WTC11 (cell line): Measurements from ENCODE around the gene PATL2. TPM values are rescaled to one million over a fixed set of nuclear protein-coding genes. Genes with fewer than 3 reads are reported as not detected.

Experiments
- ATAC-seq: fragments of 200-7000 bp; cut with Tn5 transposase; 2 replicates; pipeline ENCODE4 v1.10.0; 2021; ENCODE audit warnings: mild to moderate bottlenecking, moderate library complexity
- CTCF ChIA-PET: fragments of 300-600 bp; sonication (Branson Sonifier 250); formaldehyde crosslinking; loops from one replicate; lab custom pipeline; 2021; ENCODE audit warnings: antibody characterized with exemption; lab: Charles Lee
- POLR2A ChIA-PET: fragments of 350-600 bp; sonication (Branson Sonifier 250); formaldehyde crosslinking; loops from one replicate; lab custom pipeline; 2021; ENCODE audit warnings: antibody characterized with exemption; lab: Charles Lee
- DNase-seq: peaks from one replicate; pipeline ENCODE4 v3.0.0; 2021; ENCODE audit warnings: low spot score
- H3K27ac Mint-ChIP-seq: 2 replicates; pipeline ENCODE4 v1.8.0; 2021; ENCODE audit warnings: mixed read lengths
- H3K27me3 Mint-ChIP-seq: 2 replicates; pipeline ENCODE4 v1.8.0; 2021; ENCODE audit warnings: low read depth, mild to moderate bottlenecking, moderate library complexity, mixed read lengths
- H3K36me3 Mint-ChIP-seq: 2 replicates; pipeline ENCODE4 v1.8.0; 2021; ENCODE audit warnings: mixed read lengths
- H3K4me1 Mint-ChIP-seq: 2 replicates; pipeline ENCODE4 v1.8.0; 2022; ENCODE audit warnings: mixed read lengths
- H3K4me3 Mint-ChIP-seq: 2 replicates; pipeline ENCODE4 v1.8.0; 2021; ENCODE audit warnings: mild to moderate bottlenecking, moderate library complexity, mixed read lengths
- H3K9me3 Mint-ChIP-seq: 2 replicates; pipeline ENCODE4 v1.8.0; 2021; ENCODE audit warnings: mixed read lengths
- AR ChIP-seq: fragments of 250-450 bp; sonication (Bioruptor Pico); IDR thresholded peaks from 2 replicates; pipeline ENCODE4 v1.9.0; 2021; ENCODE audit warnings: mild to moderate bottlenecking
- ATF1 ChIP-seq: sonication (generic); formaldehyde crosslinking; IDR thresholded peaks from 2 replicates; pipeline ENCODE4 v1.8.1; 2023; ENCODE audit warnings: mild to moderate bottlenecking, moderate library complexity, missing genetic modification reagents
- ELF4 ChIP-seq: sonication (generic); formaldehyde crosslinking; IDR thresholded peaks from 2 replicates; pipeline ENCODE4 v1.8.1; 2022; ENCODE audit warnings: low read depth, mild to moderate bottlenecking, moderate library complexity, missing genetic modification reagents
- EMX1 ChIP-seq: fragments of 250-450 bp; sonication (Bioruptor Pico); IDR thresholded peaks from 2 replicates; pipeline ENCODE4 v1.8.0; 2021; ENCODE audit warnings: mild to moderate bottlenecking
- ESRRA ChIP-seq: sonication (generic); formaldehyde crosslinking; IDR thresholded peaks from 2 replicates; pipeline ENCODE4 v1.8.1; 2022; ENCODE audit warnings: mild to moderate bottlenecking, missing genetic modification reagents, borderline replicate concordance
- FOXP4 ChIP-seq: sonication (generic); formaldehyde crosslinking; IDR thresholded peaks from 2 replicates; pipeline ENCODE4 v1.8.0; 2022; ENCODE audit warnings: mild to moderate bottlenecking, missing genetic modification reagents
- IRF1 ChIP-seq: sonication (generic); formaldehyde crosslinking; IDR thresholded peaks from 2 replicates; pipeline ENCODE4 v1.8.0; 2023; ENCODE audit warnings: missing genetic modification reagents
- KAT7 ChIP-seq: sonication (generic); formaldehyde crosslinking; IDR thresholded peaks from 2 replicates; pipeline ENCODE4 v1.8.1; 2023; ENCODE audit warnings: missing genetic modification reagents, mild to moderate bottlenecking, borderline replicate concordance
- MLX ChIP-seq: sonication (generic); formaldehyde crosslinking; IDR thresholded peaks from 2 replicates; pipeline ENCODE4 v1.8.1; 2023; ENCODE audit warnings: mild to moderate bottlenecking, missing genetic modification reagents, moderate library complexity
- NR2C2 ChIP-seq: sonication (generic); formaldehyde crosslinking; IDR thresholded peaks from 2 replicates; pipeline ENCODE4 v1.8.0; 2022; ENCODE audit warnings: mild to moderate bottlenecking, missing genetic modification reagents
- OVOL2 ChIP-seq: fragments of 250-450 bp; sonication (Bioruptor Pico); IDR thresholded peaks from 2 replicates; pipeline ENCODE4 v1.9.0; 2021; ENCODE audit warnings: mild to moderate bottlenecking, borderline replicate concordance
- PRRX2 ChIP-seq: fragments of 250-450 bp; sonication (Bioruptor Pico); IDR thresholded peaks from 2 replicates; pipeline ENCODE4 v1.8.0; 2021; ENCODE audit warnings: mild to moderate bottlenecking
- RORB ChIP-seq: fragments of 250-450 bp; sonication (Bioruptor Pico); IDR thresholded peaks from 2 replicates; pipeline ENCODE4 v1.9.0; 2021; ENCODE audit warnings: mild to moderate bottlenecking
- TEAD4 ChIP-seq: sonication (generic); formaldehyde crosslinking; IDR thresholded peaks from 2 replicates; pipeline ENCODE4 v1.8.0; 2022; ENCODE audit warnings: mild to moderate bottlenecking, missing genetic modification reagents
- TP53 ChIP-seq: sonication (generic); formaldehyde crosslinking; IDR thresholded peaks from 2 replicates; pipeline ENCODE4 v1.8.1; 2023; ENCODE audit warnings: mild to moderate bottlenecking, missing genetic modification reagents
- USF1 ChIP-seq: sonication (generic); formaldehyde crosslinking; IDR thresholded peaks from 2 replicates; pipeline ENCODE4 v1.8.0; 2022; ENCODE audit warnings: mild to moderate bottlenecking, missing genetic modification reagents
- ZNF121 ChIP-seq: sonication (generic); formaldehyde crosslinking; IDR thresholded peaks from 2 replicates; pipeline ENCODE4 v1.8.0; 2023; ENCODE audit warnings: missing genetic modification reagents
- ZNF138 ChIP-seq: sonication (generic); formaldehyde crosslinking; conservative IDR thresholded peaks from 2 replicates; pipeline ENCODE4 v1.8.1; 2022; ENCODE audit warnings: mild to moderate bottlenecking, moderate library complexity, missing genetic modification reagents
- ZNF281 ChIP-seq: sonication (generic); formaldehyde crosslinking; IDR thresholded peaks from 2 replicates; pipeline ENCODE4 v1.8.0; 2023; ENCODE audit warnings: mild to moderate bottlenecking, missing genetic modification reagents
- ZNF425 ChIP-seq: fragments of 250-450 bp; sonication (Bioruptor Pico); conservative IDR thresholded peaks from 2 replicates; pipeline ENCODE4 v1.9.0; 2021; ENCODE audit warnings: mild to moderate bottlenecking
- ZSCAN18 ChIP-seq: fragments of 250-450 bp; sonication (Bioruptor Pico); IDR thresholded peaks from 2 replicates; pipeline ENCODE4 v2.1.2; 2022; ENCODE audit warnings: mild to moderate bottlenecking, moderate library complexity
- total RNA-seq: library from RNA; stranded (reverse); gene quantifications from 3 replicates; pipeline ENCODE4 v1.2.3, GENCODE V29; 2021

Gene PATL2
- total RNA-seq, 1 experiment from 2014 or later, result 0.59 TPM

- no peak overlapping the region for H3K4me3 Mint-ChIP-seq
- peaks cover 11% of the 10 kb centered on the region; the same call in 1 of the 2 replicates for H3K27me3 Mint-ChIP-seq
- no peaks in the 10 kb centered on the region for H3K36me3 Mint-ChIP-seq
- no peak overlapping the region for H3K27ac Mint-ChIP-seq
- CTCF ChIA-PET, result no interaction called here
- POLR2A ChIA-PET, result no interaction called here
- H3K4me1 Mint-ChIP-seq, result no peaks in the 10 kb centered on the region
- DNase-seq, result no peak
- TF ChIP-seq ESRRA (CRISPR knock-in tag), result no peak
- TF ChIP-seq ELF4 (CRISPR knock-in tag), result no peak
- TF ChIP-seq RORB, result no peak
- no peak for TF ChIP-seq EMX1 (CRISPR knock-in tag)
- TF ChIP-seq USF1 (CRISPR knock-in tag), result no peak
- TF ChIP-seq PRRX2 (CRISPR knock-in tag), result no peak
- no peak for TF ChIP-seq NR2C2 (CRISPR knock-in tag)
- no peak for TF ChIP-seq FOXP4 (CRISPR knock-in tag)
- no peak for TF ChIP-seq ZNF121
- no peak for TF ChIP-seq IRF1 (CRISPR knock-in tag)
- TF ChIP-seq KAT7 (CRISPR knock-in tag), result no peak
- TF ChIP-seq MLX (CRISPR knock-in tag), result no peak
- TF ChIP-seq OVOL2 (CRISPR knock-in tag), result no peak
- peaks cover 19% of the 10 kb centered on the region for H3K9me3 Mint-ChIP-seq
- no peak for ATAC-seq
Measured at GRCh38 chr15:44697014-44697413, 14.1 kb downstream of the PATL2 start.

GRCh38 chr15:44695294-44695693, 15.8 kb downstream of the PATL2 start:
- DNase-seq (no peak), ATAC-seq (no peak)
- Mint-ChIP-seq H3K4me1 (no peaks in the 10 kb centered on the region), H3K27ac (no peak overlapping the region), H3K9me3 (peaks cover 7% of the 10 kb centered on the region; the same call in 1 of the 2 replicates), H3K4me3 (no peak overlapping the region), H3K27me3 (peaks cover 7% of the 10 kb centered on the region; the same call in 1 of the 2 replicates), H3K36me3 (no peaks in the 10 kb centered on the region)
- CTCF ChIA-PET, result interaction anchor here (1.1 kb wide), 1 partner anchor 42 kb away, joined by 3 read pairs; no protein-coding TSS in a partner anchor
- POLR2A ChIA-PET, result no interaction called here
- TF ChIP-seq ESRRA (CRISPR knock-in tag) (no peak), ZNF425 (CRISPR knock-in tag) (no peak), MLX (CRISPR knock-in tag) (no peak), ZNF138 (no peak), ATF1 (CRISPR knock-in tag) (no peak), AR (no peak), TEAD4 (CRISPR knock-in tag) (no peak), TP53 (no peak), ELF4 (CRISPR knock-in tag) (no peak), ZNF281 (CRISPR knock-in tag) (no peak), ZSCAN18 (no peak)
